Coronary artery (tissue), 2 donors: ENCODE data around the gene C8A.

ENCODE experiments used
- DNase-seq: peaks from one replicate; pipeline ENCODE4 v3.0.0-alpha.2; 2017; ENCODE audit warnings: low spot score
- H3K27ac ChIP-seq, 2 donors: fragments of 200-600 bp; sonication (generic); one replicate each; pipeline ENCODE4 v1.5.1; 2016 to 2019
- H3K4me3 ChIP-seq: fragments of 200-600 bp; sonication (generic); 2 replicates; pipeline ENCODE4 v1.5.1; 2016; ENCODE audit warnings: mild to moderate bottlenecking, moderate library complexity
- CTCF ChIP-seq: fragments of 200-600 bp; sonication (generic); IDR thresholded peaks from one replicate; pipeline ENCODE4 v1.5.1; 2019; ENCODE audit warnings: antibody characterized with exemption

Gene C8A

GRCh38 chr1:56910441-56910985, 55.9 kb downstream of the C8A start:
- no peak overlapping the region for H3K4me3 ChIP-seq
- no peak overlapping the region for H3K27ac ChIP-seq
- no peak for DNase-seq
- no peak for TF ChIP-seq CTCF

- DNase-seq: no peak
- Histone ChIP-seq H3K27ac (no peak overlapping the region), H3K4me3 (no peak overlapping the region)
- TF ChIP-seq CTCF: no peak
Measured at GRCh38 chr1:56911098-56911938, 56.7 kb downstream of the C8A start.

GRCh38 chr1:56912325-56912724, 57.7 kb downstream of the C8A start:
- no peak overlapping the region for H3K27ac ChIP-seq
- H3K4me3 ChIP-seq: no peak overlapping the region
- no peak for DNase-seq
- TF ChIP-seq CTCF: no peak

GRCh38 chr1:56915960-56916359, 61.4 kb downstream of the C8A start:
- TF ChIP-seq CTCF: no peak
- no peak overlapping the region for H3K4me3 ChIP-seq
- DNase-seq: no peak
- H3K27ac ChIP-seq: no peak overlapping the region

- no peak for TF ChIP-seq CTCF
Measured at GRCh38 chr1:56916630-56917029, 62.0 kb downstream of the C8A start.

GRCh38 chr1:56917356-56917755, 62.8 kb downstream of the C8A start:
- no peak for TF ChIP-seq CTCF
- H3K27ac ChIP-seq: no peak overlapping the region
- H3K4me3 ChIP-seq: no peak overlapping the region
- DNase-seq: no peak

More at GRCh38 chr1:56916630-56917029, 62.0 kb downstream of the C8A start:
- DNase-seq: no peak
- no peak overlapping the region for H3K4me3 ChIP-seq
- no peak overlapping the region for H3K27ac ChIP-seq

GRCh38 chr1:56920591-56921001, 66.0 kb downstream of the C8A start:
- TF ChIP-seq CTCF: no peak
- Histone ChIP-seq H3K27ac (no peak overlapping the region), H3K4me3 (no peak overlapping the region)
- DNase-seq: no peak
